NT2/D1 (cell line): ENCODE measurements around the gene NLN.

Source experiments
- YY1 ChIP-seq: IDR thresholded peaks from 2 replicates; pipeline ENCODE4 v1.6.1; 2011; ENCODE audit not compliant: insufficient read length, insufficient read depth
- ZNF274 ChIP-seq: IDR thresholded peaks from 2 replicates; pipeline ENCODE4 v1.6.1; 2011; ENCODE audit warnings: mild to moderate bottlenecking, low read depth, low read length

DNA sequence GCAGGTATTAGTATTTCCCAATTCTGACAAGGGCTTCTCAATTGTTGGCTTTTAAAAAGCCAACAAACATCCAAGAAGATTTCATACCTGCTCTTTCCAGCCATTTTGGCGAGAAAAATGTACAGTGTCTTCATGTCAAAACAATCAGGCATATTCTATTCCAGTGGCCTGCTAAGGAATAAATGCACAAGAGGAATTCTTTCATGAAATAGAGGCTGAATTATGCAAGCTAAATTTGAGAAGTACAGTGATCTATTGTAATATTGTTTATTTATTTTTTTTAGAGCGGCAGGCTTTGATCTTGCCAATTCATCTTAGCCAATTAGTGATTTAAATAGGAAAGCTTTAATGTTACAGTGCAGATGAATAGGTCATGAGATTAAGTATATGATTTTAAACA, 49.3 kb downstream of the NLN start:
- no peak for TF ChIP-seq YY1
- TF ChIP-seq ZNF274: no peak
